Activated gamma-delta T cell treated with Interleukin-2 at 50 U/mL for 16 hours (primary cell): ENCODE data around the gene BLM.
"Not testable (repeated sequence)": the region's sequence is repeated elsewhere in the genome, so short reads cannot be mapped to it uniquely, and the experiment has no call there.

Source experiments
- DNase-seq: peaks from one replicate; pipeline ENCODE4 v3.0.0-alpha.2; 2020

The BLM gene

DNA sequence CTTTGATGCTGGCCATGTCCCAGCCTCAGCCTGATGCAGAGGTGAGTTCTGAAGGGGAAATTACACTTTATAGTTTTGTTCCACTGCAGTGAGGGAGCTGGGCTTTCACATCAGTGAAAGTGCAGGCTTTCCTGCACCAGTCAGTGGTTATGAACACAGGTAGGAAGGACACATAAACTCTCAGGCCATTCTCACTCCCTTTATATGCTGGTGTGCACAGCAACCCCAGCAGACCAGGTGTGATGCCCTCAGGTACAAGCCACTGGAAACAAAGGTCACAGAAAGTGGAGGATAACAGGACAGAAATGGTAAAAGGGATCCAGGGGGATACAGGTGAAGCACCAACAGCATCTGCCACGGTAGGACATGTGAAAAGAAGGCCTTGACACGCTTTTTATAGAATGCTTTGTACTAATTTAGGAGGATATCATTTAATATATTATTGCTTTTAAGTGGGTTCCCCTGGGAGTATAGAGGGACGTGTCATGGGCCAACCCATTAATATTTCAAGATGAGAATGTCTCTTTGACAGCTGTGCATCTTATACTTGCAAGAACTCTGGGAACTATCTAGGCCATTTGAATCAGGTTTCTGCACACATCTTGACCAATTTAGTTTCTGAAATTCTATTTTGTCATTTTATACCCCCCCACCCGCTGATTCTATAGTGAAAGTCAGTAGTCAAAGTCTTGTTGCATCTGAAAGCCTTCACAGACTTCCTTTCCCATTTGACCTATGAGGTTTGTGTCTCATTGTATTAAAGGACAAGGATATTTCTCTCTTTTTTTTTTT, 25.0 kb upstream of the BLM start:
- DNase-seq, result no peak

DNA sequence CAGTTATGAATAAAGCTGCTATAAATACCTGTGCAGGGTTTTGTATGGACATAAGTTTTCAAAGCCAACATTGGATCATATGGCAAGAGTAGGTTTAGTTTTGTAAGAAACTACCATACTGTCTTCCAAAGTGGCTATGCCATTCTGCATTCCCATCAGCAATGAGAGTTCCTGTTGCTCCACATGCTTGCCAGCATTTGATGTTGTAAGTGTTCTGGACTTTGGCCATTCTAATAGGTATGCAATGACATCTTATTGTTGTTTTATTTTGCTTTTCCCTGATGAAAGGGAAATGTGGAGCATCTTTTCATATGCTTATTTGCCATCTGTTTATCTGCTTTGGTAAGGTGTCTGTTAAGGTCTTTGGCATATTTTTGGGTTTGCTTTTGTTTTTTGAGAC, 22.2 kb upstream of the BLM start:
- no peak for DNase-seq

DNA sequence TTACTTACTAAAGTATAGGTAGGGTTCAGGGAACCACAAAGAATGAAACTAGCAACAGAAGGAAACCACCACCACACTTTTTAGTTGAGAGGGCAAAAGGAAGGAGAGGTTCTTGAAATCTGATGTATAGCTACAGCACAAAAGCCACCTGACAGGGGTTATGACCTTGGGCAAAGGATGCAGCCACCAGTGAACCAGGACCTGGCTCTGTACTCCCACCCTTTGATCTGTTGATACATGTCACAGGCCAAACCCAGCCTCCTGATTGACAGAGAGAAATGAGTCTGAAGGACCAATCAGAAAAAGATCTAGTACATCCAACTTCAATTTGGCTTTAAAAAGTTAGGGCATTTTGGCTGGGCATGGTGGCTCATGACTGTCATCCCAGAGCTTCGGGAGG, 20.0 kb upstream of the BLM start:
- no peak for DNase-seq

DNA sequence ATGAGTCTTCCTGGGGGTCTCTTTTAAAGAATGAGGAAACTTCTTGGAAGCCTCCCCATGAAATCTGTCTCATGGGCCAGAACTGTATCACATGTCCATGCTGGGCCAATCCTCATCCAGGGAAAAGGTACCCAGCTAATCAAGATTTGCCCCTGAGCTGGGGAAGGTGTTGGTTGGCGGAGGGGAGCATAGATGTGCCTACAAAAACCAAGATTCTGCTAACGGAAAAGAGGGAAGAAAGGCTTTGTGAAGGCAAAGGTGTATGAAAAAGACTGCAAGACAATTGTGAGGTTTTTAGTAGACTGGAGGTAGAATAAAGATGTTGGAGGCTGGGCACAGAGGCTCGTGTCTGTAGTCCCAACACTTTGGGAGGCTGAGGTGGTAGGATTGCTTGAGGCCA, 18.5 kb upstream of the BLM start:
- DNase-seq, result no peak

GRCh38 chr15:90701048-90701447, 16.1 kb upstream of the BLM start:
- DNase-seq, result no peak

GRCh38 chr15:90701880-90702630, 15.1 kb upstream of the BLM start:
- no peak for DNase-seq

- no peak for DNase-seq
Measured at GRCh38 chr15:90703455-90703854, 13.7 kb upstream of the BLM start.

DNA sequence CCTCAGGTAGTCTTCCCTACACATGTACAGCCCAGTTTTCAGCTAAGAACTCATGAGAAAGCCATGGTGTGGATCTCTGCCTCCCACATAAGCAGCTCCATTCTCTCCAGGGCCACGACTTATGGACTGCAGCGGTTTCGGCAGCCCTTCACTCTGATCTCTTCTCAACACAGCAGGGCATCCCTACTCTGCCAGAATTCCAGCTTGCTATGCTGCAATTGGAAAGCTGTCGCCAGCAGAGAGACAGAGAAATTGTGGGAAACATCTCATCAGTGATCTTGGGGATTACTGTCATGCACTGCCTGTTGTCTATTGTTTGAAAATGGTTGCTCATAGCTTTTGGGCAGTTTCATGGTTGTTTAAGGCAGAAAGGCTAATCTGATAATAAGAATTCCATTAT, 11.9 kb upstream of the BLM start:
- DNase-seq, result no peak

GRCh38 chr15:90706394-90707327, 10.5 kb upstream of the BLM start:
- no peak for DNase-seq

DNA sequence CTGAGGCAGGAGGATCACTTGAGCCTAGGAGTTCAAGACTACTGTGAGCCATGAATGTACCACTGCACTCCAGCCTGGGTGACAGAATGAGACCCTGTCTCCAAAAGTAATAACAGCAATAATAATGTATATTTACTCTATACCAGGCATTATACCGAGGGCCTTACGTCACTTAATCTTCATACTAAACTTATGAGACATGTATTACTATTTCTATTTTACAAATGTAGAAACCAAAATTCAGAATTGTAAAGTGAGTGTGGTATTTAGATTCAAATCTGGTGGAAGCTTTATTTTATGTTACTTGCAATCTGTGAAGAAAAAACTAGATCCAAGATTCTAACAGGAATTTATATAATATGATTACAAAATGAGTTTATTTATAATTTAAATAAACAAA, 9.7 kb upstream of the BLM start:
- DNase-seq, result no peak

DNA sequence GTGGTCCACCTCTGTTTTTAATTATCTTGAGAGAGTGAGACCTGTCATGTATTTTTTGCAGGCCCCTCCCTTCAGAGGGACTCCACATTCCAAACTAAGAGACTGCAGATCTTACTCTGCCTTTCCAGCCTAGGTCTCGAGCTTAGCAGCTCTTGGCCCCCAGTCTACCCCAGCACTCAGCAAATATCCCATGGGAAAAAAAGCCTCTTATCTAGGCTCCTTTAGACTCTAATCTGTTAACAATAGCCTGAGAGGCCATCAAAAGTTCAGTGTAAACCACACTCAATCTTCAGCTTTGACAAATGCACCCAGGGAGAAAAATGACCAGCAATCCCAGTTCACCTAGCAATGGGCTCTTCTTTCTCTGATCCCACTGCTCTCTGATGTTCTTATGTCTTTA, 8.6 kb upstream of the BLM start:
- no peak for DNase-seq

GRCh38 chr15:90709278-90709677, 7.9 kb upstream of the BLM start:
- no peak for DNase-seq

DNA sequence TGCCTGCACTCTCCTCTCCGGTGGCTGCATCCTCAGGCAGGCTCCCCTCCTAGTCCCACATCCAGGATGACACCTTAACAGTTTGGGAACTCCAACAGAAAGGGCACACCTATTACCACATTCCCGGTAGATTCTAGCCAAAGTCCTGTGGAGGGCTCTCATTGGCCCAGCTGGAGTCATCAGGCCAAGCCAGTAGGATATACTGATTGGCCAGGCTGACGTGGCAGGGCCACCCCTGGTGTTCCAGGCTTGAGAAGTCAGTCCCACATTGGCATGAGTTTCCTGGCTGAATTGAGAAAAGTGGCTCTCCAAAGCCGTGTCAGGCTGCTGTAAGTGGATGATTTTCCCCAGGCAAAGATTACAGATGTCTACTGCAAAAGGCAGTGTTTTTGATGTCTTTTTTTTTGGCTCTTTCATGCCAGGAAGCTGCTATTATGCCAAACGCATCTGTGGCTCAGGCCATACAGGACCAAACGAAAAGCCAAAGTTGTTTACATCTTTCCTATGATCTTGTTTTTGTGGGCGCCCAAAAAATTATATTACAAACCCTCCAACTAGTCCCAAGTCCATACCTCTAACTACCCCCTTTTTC, 6.6 kb upstream of the BLM start:
- DNase-seq, result no peak

- no peak for DNase-seq
Measured at GRCh38 chr15:90711418-90711824, 5.7 kb upstream of the BLM start.

- DNase-seq, result no peak
Measured at GRCh38 chr15:90711842-90712241, 5.3 kb upstream of the BLM start.

GRCh38 chr15:90713081-90713480, 4.1 kb upstream of the BLM start:
- DNase-seq, result no peak

- DNase-seq, result no peak
Measured at GRCh38 chr15:90716317-90716975, 700 bp upstream of the BLM start.

DNA sequence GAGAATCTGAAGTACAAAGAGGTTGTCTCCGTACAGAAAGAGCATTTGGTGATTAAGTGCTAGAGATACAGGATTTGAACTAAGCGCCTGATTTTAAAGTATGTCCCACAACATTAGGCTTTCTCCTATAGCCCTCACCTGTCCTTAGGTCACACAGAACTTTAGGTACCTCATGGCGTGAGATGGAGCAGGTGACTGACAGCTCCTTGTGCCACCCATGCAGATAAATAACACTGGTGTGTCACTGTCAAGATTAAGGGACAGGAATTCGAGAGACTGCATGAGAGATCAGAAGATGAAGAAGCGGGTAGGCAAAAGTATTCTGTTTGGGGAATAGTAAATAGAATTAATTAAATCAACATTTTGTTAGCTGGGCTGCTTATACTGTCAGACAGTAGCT, 1.1 kb downstream of the BLM start:
- DNase-seq, result no peak

DNA sequence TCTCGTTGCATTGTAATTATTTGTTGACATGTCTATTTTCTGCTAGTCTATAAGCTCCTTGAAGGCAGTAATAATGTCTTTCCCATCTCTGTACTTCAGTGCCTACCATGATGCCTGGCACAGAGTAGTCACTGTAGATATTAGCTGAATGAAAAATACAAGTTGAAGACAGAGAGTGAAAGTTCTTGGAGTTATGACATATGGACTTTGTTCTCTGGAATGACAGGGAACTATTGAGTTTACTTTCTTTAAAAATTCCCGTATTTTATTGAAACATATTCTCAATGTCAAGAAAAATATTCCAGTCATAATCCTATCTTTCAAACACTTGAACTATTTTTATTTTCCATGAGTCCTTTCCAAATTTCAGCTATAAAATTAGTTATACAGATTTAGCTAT, 3.0 kb downstream of the BLM start:
- no peak for DNase-seq

- no peak for DNase-seq
Measured at GRCh38 chr15:90729261-90729660, 12.1 kb downstream of the BLM start.

- no peak for DNase-seq
Measured at GRCh38 chr15:90730290-90730689, 13.1 kb downstream of the BLM start.

- no peak for DNase-seq
Measured at GRCh38 chr15:90735923-90736322, 18.8 kb downstream of the BLM start.

DNA sequence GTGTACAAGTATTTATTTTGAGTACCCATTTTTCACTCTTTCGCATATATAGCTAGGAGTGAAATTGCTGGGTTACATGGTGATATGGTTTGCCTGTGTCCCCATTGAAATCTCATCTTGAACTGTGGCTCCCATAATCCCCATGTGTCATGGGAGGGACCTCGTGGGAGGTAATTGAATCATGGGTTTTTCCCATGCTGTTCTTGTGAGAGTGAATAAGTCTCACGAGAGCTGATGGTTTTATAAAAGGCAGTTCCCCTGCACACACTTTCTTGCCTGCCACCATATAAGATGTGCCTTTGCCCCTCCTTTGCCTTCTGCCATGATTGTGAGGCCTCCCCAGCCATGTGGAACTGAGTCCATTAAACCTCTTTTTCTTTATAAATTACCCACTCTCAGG, 23.4 kb downstream of the BLM start:
- not testable (repeated sequence) for DNase-seq
